HCT116 (cell line): ENCODE data around the gene GP1BB. TPM values are rescaled to one million over a fixed set of nuclear protein-coding genes. Genes with fewer than 3 reads are reported as not detected.

Source experiments
- ATAC-seq: fragments of 200-7000 bp; cut with Tn5 transposase; 2 replicates; pipeline ENCODE4 v1.9.1; 2020; ENCODE audit warnings: mild to moderate bottlenecking, moderate library complexity
- BruUV-seq: library from RNA; stranded (reverse); fragments of 400-500 nt; replicated peaks from 2 replicates; lab custom pipeline; 2021; lab: Mats Ljungman, UMichigan
- CTCF ChIA-PET: fragments of 300-600 bp; sonication (Branson Sonifier 250); formaldehyde crosslinking; loops from one replicate; lab custom pipeline; 2021; ENCODE audit warnings: antibody characterized with exemption; lab: Charles Lee
- POLR2A ChIA-PET: fragments of 300-600, 350-600 bp; sonication (Branson Sonifier 250); formaldehyde crosslinking; loops from one replicate; lab custom pipeline; 2021; ENCODE audit warnings: antibody characterized with exemption; lab: Charles Lee
- RAD21 ChIA-PET, 2 experiments: fragments of 300-600 bp; sonication (Branson Sonifier 250); formaldehyde crosslinking; loops; one replicate each; lab custom pipeline; 2023; ENCODE audit warnings: low total read pairs in 2 of 2; ENCODE audit not compliant: uncharacterized antibody in 2 of 2, unreplicated experiment in 2 of 2, low non-redundant PET in 1 of 2; lab: Charles Lee
- DNase-seq: peaks from one replicate; pipeline ENCODE4 v3.0.0-alpha.2; 2010; ENCODE audit warnings: low read depth, low spot score
- H2AFZ ChIP-seq: fragments of 200-600 bp; shearing (Covaris generic), sonication (generic); 2 replicates; pipeline ENCODE4 v1.6.1; 2017; ENCODE audit warnings: low read depth, mixed run types, mixed read lengths, antibody characterized with exemption, low read length; ENCODE audit not compliant: poor library complexity, severe bottlenecking
- H3K27ac ChIP-seq: 2 replicates; pipeline ENCODE4 v1.5.1; 2012; ENCODE audit warnings: low read depth, low read length
- H3K27me3 ChIP-seq: fragments of 200-600 bp; sonication (generic); 2 replicates; pipeline ENCODE4 v1.6.1; 2016; ENCODE audit warnings: mixed run types, low read length, mixed read lengths; ENCODE audit not compliant: insufficient read depth
- H3K36me3 ChIP-seq, 2 experiments: fragments of 200-500 bp in 1 of 2; fragments of 200-600 bp in 1 of 2; sonication (Bioruptor generic) in 1 of 2; sonication (generic) in 1 of 2; 2 replicates each; pipeline versions ENCODE4 v1.5.1 to v1.6.1; 2014 to 2016; ENCODE audit warnings: low read length in 2 of 2, inconsistent platforms in 1 of 2, mixed read lengths in 1 of 2, mixed run types in 1 of 2; ENCODE audit not compliant: insufficient read depth in 2 of 2, control insufficient read depth in 1 of 2
- H3K4me1 ChIP-seq, 2 experiments: fragments of 200-600 bp in 1 of 2; sonication (generic) in 1 of 2; 2 replicates each; pipeline versions ENCODE4 v1.5.1 to v1.6.1; 2012 to 2017; ENCODE audit warnings: low read length in 2 of 2, inconsistent platforms in 1 of 2, mild to moderate bottlenecking in 1 of 2, mixed read lengths in 1 of 2, mixed run types in 1 of 2, moderate library complexity in 1 of 2; ENCODE audit not compliant: insufficient read depth in 2 of 2, control insufficient read depth in 1 of 2
- H3K4me2 ChIP-seq: fragments of 200-600 bp; sonication (generic); 2 replicates; pipeline ENCODE4 v1.6.1; 2017; ENCODE audit warnings: mixed run types, low read length, mixed read lengths
- H3K4me3 ChIP-seq, 2 experiments: fragments of 200-600 bp in 1 of 2; sonication (generic) in 1 of 2; replicated peaks in 1 of 2; 2 replicates each; pipeline ENCODE4 v1.5.1; 2011 to 2016; ENCODE audit warnings: low read length in 2 of 2, control low read depth in 1 of 2, low read depth in 1 of 2, mild to moderate bottlenecking in 1 of 2, mixed read lengths in 1 of 2, mixed run types in 1 of 2
- H3K79me2 ChIP-seq: fragments of 200-600 bp; sonication (generic); 2 replicates; pipeline ENCODE4 v1.6.1; 2017; ENCODE audit warnings: mild to moderate bottlenecking, mixed run types, low read length, moderate library complexity, mixed read lengths; ENCODE audit not compliant: insufficient read depth
- H3K9ac ChIP-seq: fragments of 200-600 bp; sonication (generic); 2 replicates; pipeline ENCODE4 v1.6.1; 2016; ENCODE audit warnings: low read length, mixed read lengths
- H3K9me2 ChIP-seq: fragments of 200-600 bp; sonication (generic), shearing (Covaris generic); 2 replicates; pipeline ENCODE4 v1.6.1; 2017; ENCODE audit warnings: mixed run types, mild to moderate bottlenecking, moderate library complexity; ENCODE audit not compliant: insufficient read depth
- H3K9me3 ChIP-seq, 2 experiments: fragments of 200-500 bp in 1 of 2; fragments of 200-600 bp in 1 of 2; sonication (Bioruptor generic) in 1 of 2; sonication (generic) in 1 of 2; 2 replicates each; pipeline ENCODE4 v1.6.1; 2014 to 2017; ENCODE audit warnings: low read length in 2 of 2, mixed read lengths in 2 of 2, inconsistent platforms in 1 of 2, low read depth in 1 of 2, mild to moderate bottlenecking in 1 of 2, mixed run types in 1 of 2, moderate library complexity in 1 of 2; ENCODE audit not compliant: control insufficient read depth in 1 of 2, insufficient read depth in 1 of 2
- H4K20me1 ChIP-seq: fragments of 200-600 bp; sonication (generic), shearing (Covaris generic); 2 replicates; pipeline ENCODE4 v1.6.1; 2017; ENCODE audit warnings: mixed run types, mild to moderate bottlenecking, moderate library complexity; ENCODE audit not compliant: insufficient read depth
- ATF3 ChIP-seq: IDR thresholded peaks from 2 replicates; pipeline ENCODE4 v1.6.1; 2012
- CTCF ChIP-seq, 3 experiments: fragments of 200-600 bp in 1 of 3; sonication (generic) in 1 of 3; IDR thresholded peaks in 2 of 3; conservative IDR thresholded peaks in 1 of 3; 2 replicates each; pipeline ENCODE4 v1.5.1; 2012 to 2017; ENCODE audit warnings: low read depth in 2 of 3, low read length in 2 of 3, antibody characterized with exemption in 1 of 3, borderline replicate concordance in 1 of 3, control low read depth in 1 of 3, mild to moderate bottlenecking in 1 of 3, mixed read lengths in 1 of 3, mixed run types in 1 of 3, moderate library complexity in 1 of 3; ENCODE audit not compliant: insufficient read depth in 1 of 3
- EGR1 ChIP-seq: IDR thresholded peaks from 2 replicates; pipeline ENCODE4 v1.6.1; 2012; ENCODE audit warnings: low read depth
- ELF1 ChIP-seq: IDR thresholded peaks from 2 replicates; pipeline ENCODE4 v1.6.1; 2012; ENCODE audit warnings: low read depth, borderline replicate concordance
- FOSL1 ChIP-seq: IDR thresholded peaks from 2 replicates; pipeline ENCODE4 v1.6.1; 2012; ENCODE audit warnings: low read depth
- POLR2AphosphoS5 ChIP-seq: IDR thresholded peaks from 2 replicates; pipeline ENCODE4 v1.6.1; 2011; ENCODE audit warnings: mild to moderate bottlenecking, low read depth, low read length, moderate library complexity
- RAD21 ChIP-seq: IDR thresholded peaks from 2 replicates; pipeline ENCODE4 v1.6.1; 2012; ENCODE audit warnings: low read depth, mild to moderate bottlenecking
- REST ChIP-seq: IDR thresholded peaks from 2 replicates; pipeline ENCODE4 v1.6.1; 2012; ENCODE audit warnings: low read depth
- SP1 ChIP-seq: IDR thresholded peaks from 2 replicates; pipeline ENCODE4 v1.6.1; 2012; ENCODE audit warnings: low read depth
- ZBTB33 ChIP-seq: IDR thresholded peaks from 2 replicates; pipeline ENCODE4 v1.6.1; 2011; ENCODE audit warnings: mild to moderate bottlenecking, low read length, moderate library complexity; ENCODE audit not compliant: insufficient replicate concordance; ENCODE audit errors: extremely low read depth
- ZFX ChIP-seq: fragments of 450-650 bp; IDR thresholded peaks from 2 replicates; pipeline ENCODE4 v1.6.1; 2017
- ZNF274 ChIP-seq: fragments of 200-500 bp; sonication (Bioruptor generic); IDR thresholded peaks from 2 replicates; pipeline ENCODE4 v1.6.1; 2014; ENCODE audit warnings: mild to moderate bottlenecking, low read depth, low read length, inconsistent platforms
- intact Hi-C: fragments of 100-400 bp; cut with micrococcal nuclease; formaldehyde crosslinking; loops from 2 replicates; pipeline ENCODE4 v1.10.0; 2022
- total RNA-seq: library from RNA; stranded (reverse); gene quantifications from one replicate; pipeline ENCODE4 v1.2.1, GENCODE V29; 2021; ENCODE audit not compliant: unreplicated experiment

GP1BB gene
- total RNA-seq, 1 experiment from 2014 or later, result 4.8 TPM

GRCh38 chr22:19764636-19765476, 41.5 kb downstream of the GP1BB start:
- H3K79me2 ChIP-seq, result peaks cover 30% of the 10 kb centered on the region
- no peak for ATAC-seq
- H3K9me2 ChIP-seq, result no peaks in the 10 kb centered on the region
- H3K9me3 ChIP-seq, result no peaks in the 10 kb centered on the region
- no TSS peak for BruUV-seq
- peaks cover 12 to 23% of the 10 kb centered on the region in 2 experiments for H3K4me1 ChIP-seq
- intact Hi-C loops, result loop anchor here (5.0 kb wide), 1 partner anchor 92 kb away; no protein-coding TSS in a partner anchor
- ChIA-PET CTCF (interaction anchor here (1.6 to 2.2 kb wide), 2 partner anchors 8 to 34 kb away, joined by 7 to 10 read pairs; no protein-coding TSS in a partner anchor), RAD21 (no interaction called here), POLR2A (interaction anchor here (1.6 kb wide), 1 partner anchor 8 kb away, joined by 4 read pairs; no protein-coding TSS in a partner anchor)
- no peaks in the 10 kb centered on the region for H3K36me3 ChIP-seq
- no peak for DNase-seq
- no peaks in the 10 kb centered on the region for H4K20me1 ChIP-seq
- H3K27me3 ChIP-seq, result no peaks in the 10 kb centered on the region
- peak overlapping the region; percentile 93 for H3K4me2 ChIP-seq
- H2AFZ ChIP-seq, result no peak overlapping the region
- H3K27ac ChIP-seq, result peak overlapping the region; percentile 94
- H3K4me3 ChIP-seq, result peak overlapping the region; percentile 72 to 87
- TF ChIP-seq ATF3 (no peak), REST (no peak), CTCF (IDR thresholded peaks at IDR 0.05 in 2 of 3, conservative IDR thresholded peaks at IDR 0.05 in 1 of 3; ENCODE audit: borderline replicate concordance in 1 of 3, insufficient read depth in 1 of 3, low read depth in 2 of 3, low read length in 2 of 3) (no peak), ZBTB33 (no peak), SP1 (no peak), FOSL1 (no peak), EGR1 (no peak), ZFX (no peak), ZNF274 (no peak), ELF1 (no peak), POLR2AphosphoS5 (no peak), RAD21 (no peak)
- H3K9ac ChIP-seq, result peak overlapping the region; percentile 88
